ENCODE results near the gene C8G. TPM values are rescaled to one million over a fixed set of nuclear protein-coding genes. Genes with fewer than 3 reads are reported as not detected.

The C8G gene
- 0.45 and 0.53 TPM in 2 replicates for total RNA-seq (2014; rRNA removed; shearing (Covaris generic))
- 0.70 and 4.2 TPM in 2 replicates for polyA plus RNA-seq (2015; cell fraction: cytosol; rRNA removed)
- polyA plus RNA-seq (2015; cell fraction: nucleus; rRNA removed), result 2.2 and 15.1 TPM in 2 replicates

DNA sequence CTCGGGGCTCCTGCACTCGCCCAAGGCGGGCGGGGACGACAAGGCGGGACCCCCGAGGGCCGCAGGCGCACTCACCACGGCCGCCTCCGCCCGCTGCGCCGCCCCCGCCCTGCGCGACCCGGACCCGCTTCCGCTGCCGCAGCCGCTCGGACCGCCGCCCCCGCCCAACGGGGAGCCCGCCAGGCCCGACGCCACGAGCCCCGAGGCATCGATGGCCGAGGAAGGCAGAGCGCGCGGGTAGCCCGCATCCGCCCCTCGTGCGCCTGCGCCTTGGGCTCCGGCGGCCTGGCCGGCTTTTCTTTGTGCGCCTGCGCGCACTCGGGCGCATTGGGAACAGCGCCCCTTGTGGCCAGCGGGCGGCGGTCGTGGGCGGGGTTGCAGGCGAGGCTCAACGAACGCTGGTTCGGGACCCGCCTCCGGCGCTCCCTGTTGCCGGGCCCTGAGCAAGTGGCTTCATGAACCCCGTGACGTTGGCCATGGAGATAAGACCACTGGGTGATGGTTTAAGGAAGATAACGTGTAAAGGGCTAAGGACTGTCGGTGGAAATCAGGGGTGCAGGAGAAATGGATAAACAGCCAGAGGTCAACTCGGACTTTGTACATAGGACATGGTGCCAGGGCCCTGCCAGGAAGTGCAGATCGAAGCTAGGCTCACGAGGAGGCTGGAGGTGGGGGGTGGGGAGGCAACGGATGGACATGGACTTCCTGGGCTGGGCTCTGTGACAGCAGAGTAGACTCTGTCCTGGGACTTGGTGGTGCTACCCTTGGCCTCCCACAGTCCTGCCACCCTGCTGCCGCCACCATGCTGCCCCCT lies at the start of gene C8G, which contains the start of gene FBXW5:
Gene C8G (plus strand): TSS at position 725 of the 814 bp plus-strand sequence. CDS start 78 bp downstream, at position 803.
Gene FBXW5 (minus strand): TSS at position 220 of the 814 bp plus-strand sequence. CDS start 655 bp downstream, outside the sequence.
- in situ Hi-C loops (cut with HindIII; ENCODE audit: low pct_unique_long_range_greater_than_20kb, low sequenced_read_pairs), result loop anchor here (25.0 kb wide), 2 partner anchors 93 to 132 kb away; partner anchors contain the start of genes ABCA2, FUT7, NPDC1 and RABL6
- peak; percentile 93 for DNase-seq (ENCODE audit: low read depth, low spot score)

DNA sequence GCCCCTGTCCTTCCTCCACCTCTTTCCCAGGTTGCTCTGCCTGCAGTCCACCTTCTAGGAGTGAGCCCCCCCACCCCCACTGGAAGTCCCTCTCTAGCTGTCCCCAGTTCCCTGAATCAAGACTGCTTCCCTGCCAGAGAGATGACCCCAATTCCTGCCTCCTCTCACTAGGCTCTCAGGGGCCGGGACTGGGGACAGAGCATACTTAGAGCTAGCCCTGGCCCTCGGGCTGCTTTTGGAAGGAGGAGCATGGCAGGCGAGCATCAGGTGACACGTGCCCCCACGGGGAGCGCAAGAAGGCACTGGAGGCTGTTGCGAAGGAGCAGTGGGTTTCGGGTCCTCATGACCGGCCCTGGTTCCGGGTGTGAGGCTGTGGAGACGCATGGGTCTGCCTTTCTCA lies 49.0 kb upstream of the C8G start:
- DNase-seq (ENCODE audit: low read depth, low spot score), result no peak
- in situ Hi-C loops (cut with HindIII; ENCODE audit: low pct_unique_long_range_greater_than_20kb, low sequenced_read_pairs), result no loop called here

DNA sequence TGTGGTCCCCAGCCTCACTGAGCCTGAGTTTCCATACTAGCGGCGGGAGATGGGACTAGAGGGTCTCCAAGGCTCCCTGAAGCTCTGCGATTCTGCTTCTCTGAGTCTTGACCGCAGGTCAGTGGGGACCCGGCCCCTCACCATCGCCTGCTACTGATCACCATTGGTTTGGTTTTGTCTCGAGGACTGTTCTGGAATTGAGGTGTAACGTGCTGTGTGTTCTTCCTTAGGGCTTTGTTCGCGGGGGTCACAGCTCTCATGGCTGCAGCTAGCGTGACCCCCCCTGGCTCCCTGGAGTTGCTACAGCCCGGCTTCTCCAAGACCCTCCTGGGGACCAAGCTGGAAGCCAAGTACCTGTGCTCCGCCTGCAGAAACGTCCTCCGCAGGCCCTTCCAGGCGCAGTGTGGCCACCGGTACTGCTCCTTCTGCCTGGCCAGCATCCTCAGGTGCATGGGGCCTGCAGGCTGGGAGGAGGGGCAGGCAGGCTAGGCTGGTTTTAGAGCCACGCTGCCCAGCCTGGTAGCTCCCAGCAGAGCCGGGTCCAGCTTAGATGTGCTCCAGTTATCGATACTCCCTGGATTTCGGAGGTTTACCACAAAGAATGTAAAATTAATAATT lies 46.5 kb upstream of the C8G start:
- in situ Hi-C loops (cut with HindIII; ENCODE audit: low pct_unique_long_range_greater_than_20kb, low sequenced_read_pairs), result no loop called here
- no peak for DNase-seq (ENCODE audit: low read depth, low spot score)

DNA sequence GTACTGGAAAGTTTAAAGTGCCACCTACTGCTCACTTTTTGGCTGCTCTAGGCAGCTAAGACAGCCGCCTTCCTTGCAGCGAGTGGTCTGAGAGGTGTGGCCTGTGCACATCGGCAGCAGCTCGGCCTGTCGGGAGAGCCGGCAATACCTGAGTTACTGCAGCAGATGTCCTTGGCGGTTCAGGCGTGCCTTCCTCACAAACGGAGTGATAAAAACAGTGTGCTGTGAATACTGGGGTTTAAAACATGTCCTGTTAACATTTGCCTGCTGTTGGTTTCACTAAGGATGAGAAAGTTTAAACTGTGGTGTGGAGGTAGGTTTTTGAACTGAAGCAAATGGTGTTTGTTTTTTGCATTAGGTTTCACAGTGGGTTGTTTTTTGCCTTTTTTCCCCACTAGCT lies 45.8 kb upstream of the C8G start:
- in situ Hi-C loops (cut with HindIII; ENCODE audit: low pct_unique_long_range_greater_than_20kb, low sequenced_read_pairs), result no loop called here
- no peak for DNase-seq (ENCODE audit: low read depth, low spot score)

DNA sequence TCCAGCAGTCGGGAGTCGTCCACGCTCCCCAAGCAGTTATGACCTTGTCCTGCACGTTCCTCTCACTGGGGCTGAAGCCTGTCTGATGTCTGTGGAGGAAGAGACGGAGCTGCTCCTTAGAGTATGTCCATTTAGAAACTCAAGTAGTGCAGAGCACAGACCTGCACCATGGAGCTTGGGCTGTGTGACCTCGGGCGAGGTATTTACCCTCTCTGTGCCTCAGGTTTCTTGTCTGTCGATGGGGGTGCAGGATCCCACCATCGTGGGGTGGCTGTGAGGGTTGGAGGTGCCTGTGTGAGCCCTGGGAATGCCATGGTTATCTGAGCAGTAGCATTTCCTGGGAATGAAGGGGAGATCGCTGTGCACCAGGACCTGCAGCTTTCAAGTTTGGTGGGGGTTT lies 44.5 kb upstream of the C8G start:
- in situ Hi-C loops (cut with HindIII; ENCODE audit: low pct_unique_long_range_greater_than_20kb, low sequenced_read_pairs), result no loop called here
- DNase-seq (ENCODE audit: low read depth, low spot score), result no peak

DNA sequence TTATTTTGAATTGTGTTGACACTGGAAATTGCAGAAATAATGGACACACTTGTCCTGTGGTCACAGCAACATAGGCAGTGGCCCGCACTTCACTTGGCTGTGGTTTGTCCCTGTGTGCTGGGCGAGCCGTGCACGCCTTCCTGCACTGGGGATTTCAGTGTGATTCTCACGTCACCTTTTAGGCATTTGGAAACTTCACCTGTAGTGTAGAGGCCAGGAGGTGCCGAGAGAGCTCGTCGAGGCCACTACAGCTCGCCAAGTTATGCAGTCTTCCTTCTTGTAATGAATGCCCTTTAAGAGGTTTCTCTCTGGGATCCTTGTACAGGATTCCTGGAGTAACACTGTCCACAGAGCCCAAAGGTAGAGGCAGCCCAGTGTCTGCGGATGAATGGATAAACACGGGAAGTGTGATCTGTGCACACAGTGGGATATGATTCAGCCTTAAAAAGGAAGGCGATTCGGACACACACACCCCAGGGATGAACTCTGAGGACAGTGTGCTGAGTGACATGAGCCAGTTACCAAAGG lies 44.0 kb upstream of the C8G start:
- in situ Hi-C loops (cut with HindIII; ENCODE audit: low pct_unique_long_range_greater_than_20kb, low sequenced_read_pairs), result no loop called here
- no peak for DNase-seq (ENCODE audit: low read depth, low spot score)

DNA sequence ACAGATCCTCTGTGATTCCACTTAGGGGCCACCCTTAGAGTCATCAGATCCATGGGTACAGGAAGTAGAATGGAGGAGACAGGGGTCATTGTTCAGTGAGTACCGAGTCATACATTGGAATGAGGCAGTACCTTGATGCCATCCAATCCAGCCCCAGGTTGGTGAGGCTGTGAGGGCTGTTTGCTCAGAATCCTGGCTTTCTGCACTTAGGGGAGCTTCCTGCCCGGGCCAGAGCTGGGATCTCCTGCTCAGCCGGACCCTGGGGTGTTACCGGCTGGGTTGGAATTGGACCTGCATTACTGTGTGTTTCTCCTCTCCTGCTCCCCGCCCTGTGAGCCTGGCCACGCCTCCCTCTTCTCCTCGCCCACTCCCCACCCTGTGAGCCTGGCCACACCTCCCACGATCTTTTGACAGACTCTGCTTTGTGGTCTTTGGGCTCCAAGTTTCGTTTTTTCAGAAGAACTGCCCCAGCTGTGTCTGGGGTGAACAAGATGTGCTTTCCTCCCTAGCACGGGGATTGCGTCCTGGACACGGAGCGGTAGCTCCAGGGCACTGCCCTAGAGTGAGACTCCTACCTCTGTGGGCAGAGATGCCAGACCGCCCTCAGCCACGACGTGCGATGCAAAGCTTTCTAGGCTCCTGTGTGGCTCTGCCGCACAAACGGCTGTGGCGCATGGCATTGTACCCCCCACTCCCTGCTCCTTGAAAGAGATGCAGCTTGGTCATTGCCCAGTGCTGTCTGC lies 43.4 kb upstream of the C8G start:
- in situ Hi-C loops (cut with HindIII; ENCODE audit: low pct_unique_long_range_greater_than_20kb, low sequenced_read_pairs), result no loop called here
- peak; percentile 44 for DNase-seq (ENCODE audit: low read depth, low spot score)

DNA sequence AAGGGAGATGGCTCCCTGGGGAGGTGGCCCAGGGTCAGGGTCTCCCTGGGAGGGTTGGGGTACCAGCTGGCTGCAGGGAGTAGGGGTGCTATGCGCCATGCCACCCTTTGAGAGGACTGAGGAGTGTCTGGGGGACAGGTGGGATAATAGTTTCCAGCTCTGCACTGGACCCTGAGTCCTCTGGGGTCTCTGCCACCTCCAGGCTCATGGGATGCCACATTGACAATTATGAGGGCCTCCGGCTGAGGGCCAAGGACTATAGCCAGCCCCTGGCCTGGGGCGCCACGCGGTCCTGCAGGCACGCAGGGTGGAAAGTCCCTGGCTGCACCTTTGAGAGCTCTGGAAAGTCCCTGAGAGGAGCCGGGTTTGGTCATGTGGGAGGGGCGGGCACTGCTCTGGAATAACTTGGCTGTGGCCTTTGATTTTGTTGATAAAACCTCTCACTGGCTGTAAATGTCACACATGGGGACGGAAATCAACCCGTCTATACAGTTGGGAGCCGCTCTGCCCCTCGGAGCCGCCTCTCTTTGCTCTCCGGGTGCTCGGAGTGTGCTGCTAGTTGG lies 42.7 kb upstream of the C8G start:
- DNase-seq (ENCODE audit: low read depth, low spot score), result no peak
- in situ Hi-C loops (cut with HindIII; ENCODE audit: low pct_unique_long_range_greater_than_20kb, low sequenced_read_pairs), result no loop called here

DNA sequence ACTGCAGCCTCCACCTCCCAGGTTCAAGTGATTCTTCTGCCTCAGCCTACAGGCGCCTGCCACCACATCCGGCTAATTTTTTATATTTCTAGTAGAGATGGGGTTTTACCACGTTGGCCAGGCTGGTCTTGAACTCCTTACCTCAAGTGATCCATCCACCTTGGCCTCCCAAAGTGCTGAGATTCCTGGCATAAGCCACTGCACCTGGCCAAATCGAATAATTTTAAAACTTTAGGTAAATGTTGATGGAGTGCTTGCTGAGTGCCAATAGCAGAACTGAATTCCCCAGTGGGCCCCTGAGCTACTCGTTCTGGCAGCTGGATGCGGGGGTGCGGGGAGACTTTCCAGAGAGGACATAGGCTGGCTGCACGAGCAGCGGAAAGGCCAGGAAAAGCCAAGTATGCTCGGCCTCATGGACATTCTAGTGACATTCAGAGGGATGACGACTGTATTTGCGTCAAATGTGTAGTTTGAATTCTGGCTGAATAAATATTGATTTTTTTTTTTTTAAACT lies 41.9 kb upstream of the C8G start:
- in situ Hi-C loops (cut with HindIII; ENCODE audit: low pct_unique_long_range_greater_than_20kb, low sequenced_read_pairs), result no loop called here
- DNase-seq (ENCODE audit: low read depth, low spot score), result no peak

DNA sequence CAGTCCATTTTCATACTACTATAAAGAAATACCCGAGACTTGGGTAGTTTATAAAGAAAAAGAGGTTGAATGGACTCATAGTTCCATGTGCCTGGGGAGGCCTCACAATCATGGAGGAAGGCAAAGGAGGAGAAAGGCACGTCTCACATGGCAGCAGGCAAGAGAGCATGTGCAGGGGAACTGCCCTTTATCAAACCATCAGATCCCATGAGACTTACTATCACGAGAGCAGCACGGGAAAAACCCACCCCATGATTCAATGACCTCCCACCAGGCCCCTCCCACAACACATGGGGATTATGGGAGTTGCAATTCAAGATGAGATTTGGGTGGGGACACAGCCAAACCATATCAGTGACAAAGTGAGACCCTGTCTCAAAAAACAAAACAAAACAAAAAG lies 38.8 kb upstream of the C8G start:
- DNase-seq (ENCODE audit: low read depth, low spot score), result peak; percentile 53
- in situ Hi-C loops (cut with HindIII; ENCODE audit: low pct_unique_long_range_greater_than_20kb, low sequenced_read_pairs), result no loop called here

DNA sequence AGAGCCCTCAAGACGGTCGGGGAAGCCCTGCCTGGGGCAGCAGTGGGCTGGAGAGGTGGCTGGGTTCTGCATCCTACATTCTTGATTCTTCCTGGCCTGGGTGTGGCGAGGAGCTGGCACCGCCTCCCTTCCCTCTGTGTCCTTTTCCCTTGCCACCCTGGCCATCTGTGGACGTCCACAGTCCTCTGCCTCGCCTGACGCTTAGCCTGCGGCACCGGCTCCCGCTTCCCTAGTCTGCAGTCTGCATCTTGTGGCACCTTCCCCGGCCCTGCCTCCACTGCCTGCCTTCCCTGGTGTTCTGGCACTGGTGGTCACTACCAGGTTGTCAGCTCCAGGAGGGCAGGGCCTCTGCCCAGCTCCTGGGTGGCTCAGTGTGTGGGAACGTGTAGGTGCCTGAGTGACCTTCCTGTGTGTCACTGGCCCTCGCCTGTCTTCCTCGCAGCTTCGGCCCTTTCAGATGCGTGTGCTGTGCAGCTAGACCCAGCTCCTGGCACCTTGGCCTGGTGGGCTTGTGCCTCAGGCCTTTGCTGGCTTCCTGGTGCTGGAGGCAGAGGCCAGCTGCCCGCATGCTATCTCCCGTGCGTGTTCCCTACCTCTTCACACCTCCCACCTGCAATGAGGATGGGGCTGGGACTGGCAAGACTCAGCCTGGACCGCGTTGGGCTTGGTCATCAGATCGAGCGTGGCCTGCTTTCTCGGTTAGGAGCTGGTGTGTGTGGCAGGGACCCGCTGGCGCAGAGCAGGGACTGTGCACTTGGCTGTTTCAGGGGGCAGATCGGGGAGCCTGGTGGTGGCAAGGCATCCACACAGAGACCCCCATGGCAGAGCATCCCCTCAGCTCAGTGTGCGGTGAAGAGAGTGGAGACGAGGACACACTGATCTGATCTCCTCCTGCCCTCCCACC lies 37.8 kb upstream of the C8G start:
- no peak for DNase-seq (ENCODE audit: low read depth, low spot score)
- in situ Hi-C loops (cut with HindIII; ENCODE audit: low pct_unique_long_range_greater_than_20kb, low sequenced_read_pairs), result no loop called here

DNA sequence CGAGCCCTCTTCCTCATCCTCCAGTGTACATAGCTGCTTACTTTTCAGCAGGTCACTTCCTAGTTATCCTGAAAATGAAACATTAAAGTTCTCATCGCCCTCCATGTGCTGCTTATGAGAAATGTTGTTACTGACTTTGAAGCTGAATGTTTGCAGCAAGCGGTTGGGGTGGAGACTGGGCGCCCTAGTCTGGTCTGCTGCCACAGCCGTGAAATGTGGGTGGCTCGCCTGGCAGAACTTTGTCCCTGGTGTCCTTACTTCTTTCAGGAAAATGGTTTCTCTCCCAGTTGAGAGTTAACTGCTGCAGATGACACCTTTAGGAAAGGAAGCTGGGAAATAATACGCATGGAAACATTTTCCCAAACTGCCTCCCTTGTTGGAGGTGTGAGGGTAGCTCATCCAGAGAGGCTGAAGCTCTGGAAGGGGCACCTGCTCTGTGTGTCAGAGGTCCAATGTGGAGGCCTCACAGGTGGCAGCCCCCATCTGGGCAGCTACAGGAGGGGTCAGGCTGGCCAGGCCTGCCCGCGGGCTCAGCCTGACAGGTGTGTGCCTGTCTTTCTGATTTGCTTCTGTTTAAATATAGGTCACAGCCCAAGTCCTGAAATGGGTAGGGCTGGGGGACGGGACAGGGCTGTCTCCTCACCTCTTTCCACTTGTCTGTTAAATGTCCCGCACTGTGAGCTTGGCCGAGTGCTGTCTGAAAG lies 34.7 kb upstream of the C8G start:
- in situ Hi-C loops (cut with HindIII; ENCODE audit: low pct_unique_long_range_greater_than_20kb, low sequenced_read_pairs), result no loop called here
- no peak for DNase-seq (ENCODE audit: low read depth, low spot score)

DNA sequence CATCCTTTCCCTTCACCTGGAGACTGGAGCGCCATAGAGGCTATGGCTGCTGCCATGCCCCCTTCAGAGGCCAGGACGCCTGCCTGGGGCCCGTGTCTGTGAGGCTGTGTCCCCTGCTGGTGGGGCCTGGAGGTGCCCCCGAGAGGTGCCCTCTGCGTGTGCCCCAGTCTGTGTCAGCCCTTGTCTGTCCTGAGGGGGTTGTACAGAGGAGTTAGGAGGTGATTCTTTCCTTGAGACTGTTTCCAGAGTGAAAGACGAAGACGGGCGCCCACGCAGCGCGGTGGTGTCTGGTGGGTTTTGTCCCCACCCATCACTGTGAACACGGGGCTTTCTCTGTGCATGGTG lies 34.2 kb upstream of the C8G start:
- in situ Hi-C loops (cut with HindIII; ENCODE audit: low pct_unique_long_range_greater_than_20kb, low sequenced_read_pairs), result no loop called here
- DNase-seq (ENCODE audit: low read depth, low spot score), result no peak

DNA sequence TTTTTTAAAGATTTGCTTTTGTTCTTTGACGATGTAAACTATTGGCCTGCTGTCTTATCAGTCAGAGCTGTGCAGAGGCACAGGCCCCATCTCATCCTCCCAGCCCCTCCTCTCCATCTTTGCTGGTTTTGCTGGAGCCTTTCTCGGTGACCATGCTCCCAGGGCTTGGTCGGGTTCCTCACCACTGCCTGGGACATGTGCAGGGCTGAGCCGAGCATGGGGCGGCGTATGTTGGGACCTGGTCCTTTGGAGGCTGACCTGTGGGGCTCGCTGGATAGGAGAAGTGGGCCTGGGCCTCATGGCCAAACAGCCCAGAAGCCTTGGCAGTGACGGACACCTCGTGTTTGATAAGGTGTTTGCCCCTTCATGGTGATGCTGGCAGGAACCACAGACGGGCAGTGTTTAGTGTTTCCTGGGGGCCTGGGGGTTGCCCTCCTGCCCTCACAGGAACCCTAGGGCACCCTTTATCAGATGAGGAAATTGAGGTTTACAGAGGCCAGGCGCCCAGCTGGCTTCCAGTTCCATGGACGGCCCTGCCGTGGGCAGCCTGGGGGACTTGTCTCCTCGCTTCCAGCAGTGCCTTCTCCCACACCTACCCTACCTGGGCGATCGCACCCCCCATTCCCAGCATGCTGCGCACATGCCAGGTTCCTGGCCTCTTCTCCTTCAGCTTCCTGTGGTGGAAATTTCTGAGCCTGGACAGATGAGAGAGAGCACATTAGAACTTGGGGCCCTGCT lies 31.2 kb upstream of the C8G start:
- no peak for DNase-seq (ENCODE audit: low read depth, low spot score)
- in situ Hi-C loops (cut with HindIII; ENCODE audit: low pct_unique_long_range_greater_than_20kb, low sequenced_read_pairs), result no loop called here

DNA sequence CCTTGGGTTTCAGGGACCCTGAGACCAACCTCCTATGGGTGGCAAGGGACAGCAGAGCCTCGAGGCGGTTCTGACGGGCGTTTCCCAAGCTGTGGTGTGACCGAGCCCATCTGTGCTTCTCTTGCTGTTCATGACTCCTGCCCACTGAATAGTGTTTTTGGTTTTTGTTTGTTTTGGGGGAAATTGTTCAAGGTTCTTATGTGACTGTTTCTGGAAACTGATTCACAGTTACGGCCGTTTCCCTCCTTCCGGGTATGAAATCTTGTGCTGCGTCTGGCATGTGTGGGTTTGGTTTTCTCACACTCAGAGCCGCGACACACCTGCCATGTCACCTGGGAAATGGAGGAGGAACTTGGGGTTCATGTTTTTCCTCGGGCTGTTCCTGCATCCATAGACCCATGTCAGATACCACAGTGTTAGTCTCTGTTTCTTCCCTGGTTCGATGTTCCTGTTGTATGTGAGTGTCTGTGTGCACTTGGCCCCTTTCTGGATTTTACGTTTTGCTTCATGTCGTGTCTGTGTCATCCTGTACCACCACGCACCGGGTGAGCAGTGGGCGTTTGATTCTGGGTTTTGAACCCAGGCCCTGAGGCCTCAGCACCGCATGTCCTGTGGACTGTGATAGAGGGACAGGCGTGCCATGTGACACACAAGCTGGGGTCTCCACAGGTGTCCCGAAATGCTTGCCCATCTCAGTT lies 29.3 kb upstream of the C8G start:
- no peak for DNase-seq (ENCODE audit: low read depth, low spot score)
- in situ Hi-C loops (cut with HindIII; ENCODE audit: low pct_unique_long_range_greater_than_20kb, low sequenced_read_pairs), result no loop called here

All from SK-MEL-5 (cell line).